ENCODE measurements around the gene DNAJC15. TPM values are rescaled to one million over a fixed set of nuclear protein-coding genes. Genes with fewer than 3 reads are reported as not detected.

The DNAJC15 gene
- total and polyA plus RNA-seq, 2 donors (not counting 3 experiments of a cell fraction or from before 2014, with no cell fraction given), result 21.8 to 40.8 TPM

DNA sequence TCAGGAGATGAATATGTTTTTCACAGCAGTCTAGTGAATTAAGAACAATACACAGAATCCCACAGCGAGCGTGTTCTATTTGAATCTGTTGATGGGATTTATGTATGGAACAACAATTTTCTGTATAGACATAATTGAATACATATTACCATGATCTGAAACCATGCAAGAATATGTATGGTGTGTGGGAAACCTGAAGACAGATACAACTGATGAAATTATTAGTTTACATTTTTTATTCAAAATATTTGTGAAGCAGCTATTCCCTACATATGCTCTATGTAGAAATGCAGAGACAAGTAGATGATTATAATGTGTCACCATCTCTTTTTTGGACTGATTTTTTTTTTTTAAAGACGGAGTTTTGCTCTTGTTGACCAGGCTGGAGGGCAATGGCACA is 91.8 kb downstream of the DNAJC15 start:
- Histone ChIP-seq H3K9me1 (replicated peaks; ENCODE audit: control insufficient read depth, extremely low read depth, insufficient read depth, low read length) (no peaks in the 10 kb centered on the region), H3K79me2 (ENCODE audit: control insufficient read depth, insufficient read depth, low read length) (no peaks in the 10 kb centered on the region), H4K20me1 (replicated peaks; ENCODE audit: control insufficient read depth, extremely low read depth, insufficient read depth, low read length) (no peaks in the 10 kb centered on the region), H3K27ac (ENCODE audit: insufficient read depth, low read depth, low read length) (no peak overlapping the region), H3K4me3 (replicated peaks in 1 of 3; ENCODE audit: insufficient read depth in 1 of 3, low read depth in 1 of 3, low read length in 3 of 3) (no peak overlapping the region), H2AFZ (ENCODE audit: low read depth, low read length) (no peak overlapping the region), H3K36me3 (ENCODE audit: control insufficient read depth in 2 of 2, extremely low read depth in 1 of 2, insufficient read depth in 2 of 2, low read length in 2 of 2) (no peaks in the 10 kb centered on the region), H3K4me2 (ENCODE audit: insufficient read depth, low read length) (no peak overlapping the region), H3K9me3 (replicated peaks; ENCODE audit: control insufficient read depth, insufficient read depth, low read length) (no peaks in the 10 kb centered on the region), H3K27me3 (ENCODE audit: control insufficient read depth in 2 of 2, insufficient read depth in 2 of 2, low read length in 2 of 2) (peaks cover 0 to 2% of the 10 kb centered on the region in 2 experiments), H3K9ac (replicated peaks; ENCODE audit: extremely low read depth, insufficient read depth, low read length) (no peak overlapping the region), H3K4me1 (ENCODE audit: control insufficient read depth, extremely low read depth, insufficient read depth, low read length) (no peaks in the 10 kb centered on the region)
- BruUV-seq (replicated peaks), result no TSS peak
- FAIRE-seq (no peak), DNase-seq (ENCODE audit: low read depth, low spot score) (no peak)
- CTCF ChIA-PET, result no interaction called here
- POLR2A ChIA-PET, result no interaction called here
- dilution Hi-C loops (cut with MboI; ENCODE audit: extremely low pct_ligation_motif_present, low sequenced_read_pairs) (no loop called here), intact Hi-C loops (cut with micrococcal nuclease) (no loop called here)
- TF ChIP-seq GATA2 (IDR thresholded peaks at IDR 0.05; ENCODE audit: insufficient read depth, insufficient read length, low read depth, low read length), result no peak
- no peak for TF ChIP-seq MYC (IDR thresholded peaks at IDR 0.05; ENCODE audit: low read depth, low read length)
- TF ChIP-seq POLR2AphosphoS5 (IDR thresholded peaks at IDR 0.05; ENCODE audit: insufficient read depth, low read depth, low read length), result no peak
- TF ChIP-seq, protein P1, sequence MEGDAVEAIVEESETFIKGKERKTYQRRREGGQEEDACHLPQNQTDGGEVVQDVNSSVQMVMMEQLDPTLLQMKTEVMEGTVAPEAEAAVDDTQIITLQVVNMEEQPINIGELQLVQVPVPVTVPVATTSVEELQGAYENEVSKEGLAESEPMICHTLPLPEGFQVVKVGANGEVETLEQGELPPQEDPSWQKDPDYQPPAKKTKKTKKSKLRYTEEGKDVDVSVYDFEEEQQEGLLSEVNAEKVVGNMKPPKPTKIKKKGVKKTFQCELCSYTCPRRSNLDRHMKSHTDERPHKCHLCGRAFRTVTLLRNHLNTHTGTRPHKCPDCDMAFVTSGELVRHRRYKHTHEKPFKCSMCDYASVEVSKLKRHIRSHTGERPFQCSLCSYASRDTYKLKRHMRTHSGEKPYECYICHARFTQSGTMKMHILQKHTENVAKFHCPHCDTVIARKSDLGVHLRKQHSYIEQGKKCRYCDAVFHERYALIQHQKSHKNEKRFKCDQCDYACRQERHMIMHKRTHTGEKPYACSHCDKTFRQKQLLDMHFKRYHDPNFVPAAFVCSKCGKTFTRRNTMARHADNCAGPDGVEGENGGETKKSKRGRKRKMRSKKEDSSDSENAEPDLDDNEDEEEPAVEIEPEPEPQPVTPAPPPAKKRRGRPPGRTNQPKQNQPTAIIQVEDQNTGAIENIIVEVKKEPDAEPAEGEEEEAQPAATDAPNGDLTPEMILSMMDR (IDR thresholded peaks at IDR 0.05; ENCODE audit: extremely low read depth in 1 of 2, insufficient read depth in 1 of 2, low read depth in 1 of 2, low read length in 2 of 2), result no peak
- no peak for TF ChIP-seq JUN (IDR thresholded peaks at IDR 0.05; ENCODE audit: borderline replicate concordance, insufficient read depth, insufficient read length, low read depth)
- TF ChIP-seq, protein P2, sequence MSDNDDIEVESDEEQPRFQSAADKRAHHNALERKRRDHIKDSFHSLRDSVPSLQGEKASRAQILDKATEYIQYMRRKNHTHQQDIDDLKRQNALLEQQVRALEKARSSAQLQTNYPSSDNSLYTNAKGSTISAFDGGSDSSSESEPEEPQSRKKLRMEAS (IDR thresholded peaks at IDR 0.05; ENCODE audit: insufficient read depth, insufficient read length), result no peak
- no peak for TF ChIP-seq FOS (IDR thresholded peaks at IDR 0.05; ENCODE audit: borderline replicate concordance, insufficient read depth, low read length)
- TF ChIP-seq POLR2A (IDR thresholded peaks at IDR 0.05; ENCODE audit: low read depth, low read length), result no peak
